ENCODE measurements around the gene SPP1. TPM values are rescaled to one million over a fixed set of nuclear protein-coding genes. Genes with fewer than 3 reads are reported as not detected.

The SPP1 gene
- total and polyA plus RNA-seq, 10 of the 15 experiments (the other 5 are each of a cell fraction or from before 2014, with no cell fraction given) = 0.05 to 1.1 (median 0.39) TPM; not detected in 6

DNA sequence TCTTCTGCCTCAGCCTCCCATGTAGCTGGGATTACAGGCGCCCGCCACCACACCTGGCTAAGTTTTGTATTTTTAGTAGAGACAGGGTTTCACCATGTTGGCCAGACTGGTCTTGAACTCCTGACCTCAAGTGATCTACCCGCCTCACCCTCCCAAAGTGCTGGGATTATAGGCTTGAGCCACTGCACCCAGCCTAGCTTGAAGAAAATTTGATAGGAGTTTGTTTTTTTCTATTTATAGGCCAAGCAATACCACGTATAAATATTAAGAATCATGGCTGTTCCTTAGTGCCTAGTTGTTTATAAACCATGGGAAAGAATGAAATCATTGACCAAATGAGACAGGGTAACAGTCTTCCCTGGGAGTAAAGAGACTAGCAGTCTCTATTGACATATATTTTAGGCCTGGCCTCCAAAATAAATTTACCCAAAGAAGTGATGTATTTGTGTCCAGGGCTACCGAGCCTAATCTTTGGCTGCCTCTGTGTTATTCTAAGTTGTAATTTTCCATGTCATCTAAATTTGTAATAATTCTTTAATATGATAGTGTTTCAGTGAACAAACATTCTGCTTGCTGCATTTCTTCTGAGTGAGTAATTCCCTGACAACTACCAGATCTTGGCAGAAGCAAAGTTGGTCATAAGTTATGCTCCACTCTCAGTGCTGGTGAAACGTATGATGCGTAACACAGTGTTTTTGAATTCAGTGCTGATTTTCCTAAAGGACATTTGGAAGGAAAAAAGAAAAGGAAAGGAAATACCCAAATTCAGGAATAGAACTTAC lies 42.2 kb downstream of the SPP1 start:
- 87% methylated on average over 5 of the region's 7 CpGs for WGBS (ENCODE audit: insufficient coverage, insufficient replicate concordance, low lambda C conversion rate, missing lambda C conversion rate)
- Histone ChIP-seq H3K4me3 (no peak overlapping the region), H3K27ac (ENCODE audit: control insufficient read depth, insufficient read depth) (no peak overlapping the region), H3K9ac (ENCODE audit: control insufficient read depth, insufficient read depth, low read length) (no peak overlapping the region), H3K9me3 (replicated peaks; ENCODE audit: control insufficient read depth, insufficient read depth, low read length) (no peaks in the 10 kb centered on the region), H2AFZ (ENCODE audit: control insufficient read depth, low read depth, low read length) (no peak overlapping the region), H4K20me1 (ENCODE audit: control insufficient read depth, insufficient read depth) (no peaks in the 10 kb centered on the region), H3K4me2 (ENCODE audit: control insufficient read depth, insufficient read depth) (no peak overlapping the region), H3K4me1 (ENCODE audit: control insufficient read depth, insufficient read depth, low read length) (peaks cover 7% of the 10 kb centered on the region), H3K27me3 (replicated peaks in 1 of 2; ENCODE audit: control insufficient read depth in 2 of 2, insufficient read depth in 2 of 2, low read length in 1 of 2) (no peaks in the 10 kb centered on the region), H3K36me3 (ENCODE audit: control insufficient read depth in 2 of 2, insufficient read depth in 2 of 2, low read length in 1 of 2) (no peaks in the 10 kb centered on the region), H3K79me2 (ENCODE audit: control insufficient read depth, insufficient read depth, low read length) (no peaks in the 10 kb centered on the region; the same call in none of the 2 replicates)
- BruUV-seq (replicated peaks) = no TSS peak
- POLR2A ChIA-PET = no interaction called here
- RAD21 ChIA-PET (ENCODE audit: unreplicated experiment) = no interaction called here
- no peak for ATAC-seq
- DNase-seq (ENCODE audit: low read depth, low spot score) = no peak
- no peak for FAIRE-seq
- intact Hi-C loops (cut with micrococcal nuclease; ENCODE audit: unreplicated experiment) = no loop called here
- SMC1A ChIA-PET (ENCODE audit: uncharacterized antibody, unreplicated experiment) = interaction anchor here (1.5 kb wide), 1 partner anchor 352 kb away, joined by 3 read pairs; no protein-coding TSS in a partner anchor
- TF ChIP-seq, protein P1, sequence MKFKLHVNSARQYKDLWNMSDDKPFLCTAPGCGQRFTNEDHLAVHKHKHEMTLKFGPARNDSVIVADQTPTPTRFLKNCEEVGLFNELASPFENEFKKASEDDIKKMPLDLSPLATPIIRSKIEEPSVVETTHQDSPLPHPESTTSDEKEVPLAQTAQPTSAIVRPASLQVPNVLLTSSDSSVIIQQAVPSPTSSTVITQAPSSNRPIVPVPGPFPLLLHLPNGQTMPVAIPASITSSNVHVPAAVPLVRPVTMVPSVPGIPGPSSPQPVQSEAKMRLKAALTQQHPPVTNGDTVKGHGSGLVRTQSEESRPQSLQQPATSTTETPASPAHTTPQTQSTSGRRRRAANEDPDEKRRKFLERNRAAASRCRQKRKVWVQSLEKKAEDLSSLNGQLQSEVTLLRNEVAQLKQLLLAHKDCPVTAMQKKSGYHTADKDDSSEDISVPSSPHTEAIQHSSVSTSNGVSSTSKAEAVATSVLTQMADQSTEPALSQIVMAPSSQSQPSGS (IDR thresholded peaks at IDR 0.05; ENCODE audit: low read length) = no peak
- no peak for TF ChIP-seq TBL1XR1 (IDR thresholded peaks at IDR 0.05; ENCODE audit: low read depth, low read length)
- no peak for TF ChIP-seq RCOR1 (conservative IDR thresholded peaks at IDR 0.05; ENCODE audit: low read depth, low read length)
- TF ChIP-seq, protein P2, sequence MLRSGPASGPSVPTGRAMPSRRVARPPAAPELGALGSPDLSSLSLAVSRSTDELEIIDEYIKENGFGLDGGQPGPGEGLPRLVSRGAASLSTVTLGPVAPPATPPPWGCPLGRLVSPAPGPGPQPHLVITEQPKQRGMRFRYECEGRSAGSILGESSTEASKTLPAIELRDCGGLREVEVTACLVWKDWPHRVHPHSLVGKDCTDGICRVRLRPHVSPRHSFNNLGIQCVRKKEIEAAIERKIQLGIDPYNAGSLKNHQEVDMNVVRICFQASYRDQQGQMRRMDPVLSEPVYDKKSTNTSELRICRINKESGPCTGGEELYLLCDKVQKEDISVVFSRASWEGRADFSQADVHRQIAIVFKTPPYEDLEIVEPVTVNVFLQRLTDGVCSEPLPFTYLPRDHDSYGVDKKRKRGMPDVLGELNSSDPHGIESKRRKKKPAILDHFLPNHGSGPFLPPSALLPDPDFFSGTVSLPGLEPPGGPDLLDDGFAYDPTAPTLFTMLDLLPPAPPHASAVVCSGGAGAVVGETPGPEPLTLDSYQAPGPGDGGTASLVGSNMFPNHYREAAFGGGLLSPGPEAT (IDR thresholded peaks at IDR 0.05; ENCODE audit: low read depth) = no peak
- no peak for TF ChIP-seq SMAD1 (IDR thresholded peaks at IDR 0.05; ENCODE audit: low read depth, partially characterized antibody)
- TF ChIP-seq, protein P3, sequence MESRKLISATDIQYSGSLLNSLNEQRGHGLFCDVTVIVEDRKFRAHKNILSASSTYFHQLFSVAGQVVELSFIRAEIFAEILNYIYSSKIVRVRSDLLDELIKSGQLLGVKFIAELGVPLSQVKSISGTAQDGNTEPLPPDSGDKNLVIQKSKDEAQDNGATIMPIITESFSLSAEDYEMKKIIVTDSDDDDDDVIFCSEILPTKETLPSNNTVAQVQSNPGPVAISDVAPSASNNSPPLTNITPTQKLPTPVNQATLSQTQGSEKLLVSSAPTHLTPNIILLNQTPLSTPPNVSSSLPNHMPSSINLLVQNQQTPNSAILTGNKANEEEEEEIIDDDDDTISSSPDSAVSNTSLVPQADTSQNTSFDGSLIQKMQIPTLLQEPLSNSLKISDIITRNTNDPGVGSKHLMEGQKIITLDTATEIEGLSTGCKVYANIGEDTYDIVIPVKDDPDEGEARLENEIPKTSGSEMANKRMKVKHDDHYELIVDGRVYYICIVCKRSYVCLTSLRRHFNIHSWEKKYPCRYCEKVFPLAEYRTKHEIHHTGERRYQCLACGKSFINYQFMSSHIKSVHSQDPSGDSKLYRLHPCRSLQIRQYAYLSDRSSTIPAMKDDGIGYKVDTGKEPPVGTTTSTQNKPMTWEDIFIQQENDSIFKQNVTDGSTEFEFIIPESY (IDR thresholded peaks at IDR 0.05) = no peak
- no peak for TF ChIP-seq MTA2 (IDR thresholded peaks at IDR 0.05; ENCODE audit: low read depth)
- in situ Hi-C loops (cut with MboI) = no loop called here
- CTCF ChIA-PET = interaction anchor here (0.6 to 2.2 kb wide), 3 partner anchors 15 to 498 kb away, joined by 3 to 8 read pairs (median 5); no protein-coding TSS in a partner anchor

Measured in GM12878 (cell line).